Raji (cell line): Measurements from ENCODE around the gene MMP21.

Experiments
- POLR2A ChIP-seq: IDR thresholded peaks from 2 replicates; pipeline ENCODE4 v1.6.1; 2011; ENCODE audit warnings: low read depth, low read length, control low read depth; ENCODE audit not compliant: insufficient read depth

MMP21 gene

DNA sequence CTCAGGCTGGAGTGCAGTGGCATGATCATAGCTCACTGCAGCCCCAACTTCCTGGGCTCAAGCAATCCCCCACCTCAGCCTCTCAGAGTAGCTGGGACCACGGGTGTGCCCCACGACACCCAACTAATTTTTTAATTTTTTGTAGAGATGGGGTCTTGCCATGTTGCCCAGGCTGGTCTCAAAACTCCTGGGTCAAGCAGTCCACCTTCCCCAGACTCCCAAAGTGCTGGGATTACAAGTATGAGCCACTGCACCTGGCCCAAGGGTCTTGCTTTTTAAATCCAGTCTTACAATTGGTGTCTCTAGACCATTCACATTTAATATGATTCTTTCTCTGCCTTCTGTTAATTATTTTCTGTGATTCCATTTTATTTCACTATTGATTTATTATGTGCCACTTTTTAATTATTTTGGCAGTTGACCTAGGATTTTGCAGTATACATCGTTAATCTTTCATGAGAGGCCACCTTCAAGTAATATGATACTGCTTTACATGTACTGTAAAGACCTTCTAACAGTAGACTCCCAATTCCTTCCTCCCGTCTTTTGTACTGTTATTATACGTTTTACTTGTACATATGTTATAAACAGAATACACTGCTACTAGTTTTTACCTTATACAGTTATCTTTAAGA is 18.7 kb downstream of the MMP21 start:
- no peak for TF ChIP-seq POLR2A

DNA sequence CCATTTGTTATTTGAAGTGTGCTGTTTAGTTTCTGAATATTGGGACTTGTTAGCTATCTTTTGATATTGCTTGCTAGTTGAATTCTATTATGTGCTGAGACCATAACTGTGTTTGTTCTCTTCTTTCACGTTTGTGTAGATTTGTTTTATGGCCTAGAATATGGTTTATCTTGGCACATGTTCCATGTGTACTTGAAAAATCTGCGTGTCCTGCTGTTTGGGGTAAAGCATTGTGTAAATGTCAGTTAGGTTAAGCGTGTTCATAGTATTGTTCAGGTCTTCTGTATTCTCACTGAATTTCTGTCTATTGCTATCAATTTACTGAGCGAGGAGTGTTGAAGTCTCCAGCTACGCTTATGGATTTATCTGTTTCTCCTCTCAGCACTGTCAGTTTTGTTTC is 19.4 kb downstream of the MMP21 start:
- no peak for TF ChIP-seq POLR2A

DNA sequence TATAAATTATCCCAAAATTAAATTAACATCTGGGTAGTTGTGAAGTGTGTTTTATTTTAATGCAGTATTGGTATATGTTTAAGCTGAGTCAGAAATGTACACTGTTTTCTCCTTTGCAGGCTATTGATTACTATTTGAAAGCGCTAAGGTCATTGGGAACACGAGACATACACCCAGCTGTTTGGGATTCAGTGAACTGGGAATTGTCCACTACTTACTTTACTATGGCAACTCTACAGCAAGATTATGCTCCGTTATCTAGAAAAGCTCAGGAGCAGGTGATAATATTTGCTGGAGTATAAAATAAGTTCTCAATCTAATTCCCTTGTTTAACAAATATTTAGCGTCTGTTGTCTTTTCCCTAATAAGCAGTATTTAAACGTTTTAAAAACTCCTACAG is 28.2 kb downstream of the MMP21 start:
- no peak for TF ChIP-seq POLR2A

DNA sequence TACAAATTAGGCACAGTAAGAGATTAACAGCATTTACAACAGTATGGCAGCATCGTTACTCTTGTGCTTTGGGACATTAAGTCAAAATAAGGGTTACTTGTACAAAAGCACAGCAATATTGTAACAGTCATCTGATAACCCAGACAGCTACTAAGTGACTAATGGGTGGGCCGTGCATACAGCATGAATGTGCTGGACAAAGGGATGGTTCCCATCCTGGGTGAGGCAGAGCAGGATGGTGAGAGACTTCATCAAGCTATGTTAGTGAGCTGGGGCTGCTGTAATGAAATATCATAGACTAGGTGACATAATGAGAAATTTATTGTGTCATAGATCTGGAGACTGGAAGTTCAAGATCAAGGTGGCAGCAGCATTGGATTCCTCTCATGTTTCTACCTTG is 30.7 kb downstream of the MMP21 start:
- no peak for TF ChIP-seq POLR2A

DNA sequence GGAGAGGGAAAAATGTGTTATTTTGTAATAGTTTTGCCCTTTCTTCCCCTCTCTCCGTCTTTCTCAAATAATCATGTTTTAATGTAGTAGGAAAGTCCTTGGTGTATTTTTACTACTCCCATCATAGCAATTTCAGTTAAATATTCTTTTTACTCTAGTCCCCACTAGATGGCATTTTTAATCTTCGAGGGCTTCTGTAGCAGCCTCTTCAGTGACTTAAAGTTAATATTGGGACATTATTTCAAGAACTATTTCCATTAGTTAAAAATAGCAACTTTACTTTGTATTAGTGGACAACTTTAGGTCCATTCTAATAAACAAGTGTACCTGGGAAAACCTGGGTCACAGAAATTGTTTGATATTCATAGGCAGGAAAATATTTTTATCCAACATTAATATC is 33.2 kb downstream of the MMP21 start:
- no peak for TF ChIP-seq POLR2A

DNA sequence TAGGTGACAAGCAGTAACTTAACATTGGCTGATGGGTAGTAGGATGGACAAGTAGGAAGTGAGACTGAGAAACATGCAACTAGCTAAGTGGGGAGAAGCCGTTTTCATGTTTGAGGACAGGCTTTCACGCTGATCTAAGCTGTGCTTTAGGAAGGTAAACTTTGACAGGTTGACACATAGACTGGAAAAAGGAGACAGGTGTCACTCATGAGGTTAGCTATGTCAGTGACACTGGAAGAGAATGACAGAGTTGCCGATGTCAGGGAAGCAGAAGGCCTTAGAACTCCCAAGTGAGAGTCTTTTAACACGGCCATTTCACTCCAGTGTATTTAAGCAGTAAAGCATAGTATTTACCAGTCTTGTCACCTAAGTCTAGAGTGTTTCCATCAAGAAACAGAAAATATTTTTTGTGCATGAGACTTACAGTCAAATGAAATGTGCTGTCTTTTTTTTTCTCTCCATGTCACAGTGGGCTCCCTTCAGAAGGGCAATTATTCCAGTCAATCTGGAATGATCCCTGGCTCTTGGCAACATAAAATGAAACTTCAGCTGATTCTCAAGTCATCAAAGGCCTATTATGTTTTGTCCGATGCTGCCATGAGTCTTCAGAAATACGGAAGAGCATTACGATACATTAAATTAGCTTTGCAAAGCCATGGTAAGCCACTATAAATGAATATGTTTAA is 35.5 kb downstream of the MMP21 start:
- TF ChIP-seq POLR2A: no peak

DNA sequence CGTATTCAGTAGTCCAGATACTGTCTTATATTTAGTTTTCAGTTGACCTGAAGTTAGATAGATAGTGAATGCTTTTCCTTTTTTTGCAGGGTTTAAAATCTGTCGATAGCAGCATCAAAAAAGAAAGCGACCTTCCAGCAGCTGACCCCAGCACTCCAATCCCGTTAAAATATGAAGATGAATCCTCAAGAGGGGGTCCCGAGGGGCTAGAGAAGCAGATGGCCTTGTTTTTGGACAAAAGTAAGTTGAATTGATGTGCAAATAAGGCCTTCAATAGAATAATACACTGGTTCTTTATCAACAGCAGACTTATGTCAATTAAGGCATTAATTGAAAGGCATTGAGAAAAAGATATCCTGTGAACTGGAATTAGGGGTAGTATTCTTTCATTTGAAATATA is 37.4 kb downstream of the MMP21 start:
- TF ChIP-seq POLR2A: no peak

DNA sequence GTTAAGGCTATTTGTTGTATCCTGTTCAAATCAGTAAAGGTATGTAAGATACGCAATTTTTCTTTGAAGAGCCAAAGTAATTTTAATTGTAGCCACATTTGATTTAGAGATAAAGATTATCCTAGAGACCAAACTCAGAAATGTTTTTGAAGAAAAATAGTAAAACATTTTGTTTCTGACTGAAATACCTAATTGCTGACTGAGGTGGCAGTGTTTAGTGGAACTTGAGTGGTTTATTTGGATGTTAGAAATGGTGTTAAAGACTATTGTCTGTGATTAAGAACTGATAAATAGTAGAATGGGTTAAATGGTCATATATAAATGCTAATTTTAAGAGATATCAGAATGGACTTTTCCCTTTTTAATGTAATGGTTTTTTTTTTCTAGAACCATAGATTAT is 40.8 kb downstream of the MMP21 start:
- no peak for TF ChIP-seq POLR2A

DNA sequence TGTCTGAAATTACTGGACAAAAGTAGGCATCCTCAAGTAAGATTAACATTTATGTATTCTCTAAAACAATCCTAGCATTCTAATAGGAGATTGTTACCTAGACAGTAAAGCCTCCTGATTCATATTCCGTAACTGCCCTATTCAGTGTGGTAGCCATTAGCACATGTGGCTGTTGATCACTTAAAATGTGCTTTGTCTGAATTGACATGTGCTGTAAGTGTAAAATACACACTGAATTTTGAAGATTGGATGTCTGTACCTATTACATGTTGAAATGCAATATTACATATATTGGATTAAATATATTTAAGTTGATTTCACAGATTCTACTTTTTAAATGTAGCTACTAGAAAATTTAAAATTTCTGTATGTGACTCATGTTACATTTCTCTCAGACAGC is 41.5 kb downstream of the MMP21 start:
- no peak for TF ChIP-seq POLR2A

DNA sequence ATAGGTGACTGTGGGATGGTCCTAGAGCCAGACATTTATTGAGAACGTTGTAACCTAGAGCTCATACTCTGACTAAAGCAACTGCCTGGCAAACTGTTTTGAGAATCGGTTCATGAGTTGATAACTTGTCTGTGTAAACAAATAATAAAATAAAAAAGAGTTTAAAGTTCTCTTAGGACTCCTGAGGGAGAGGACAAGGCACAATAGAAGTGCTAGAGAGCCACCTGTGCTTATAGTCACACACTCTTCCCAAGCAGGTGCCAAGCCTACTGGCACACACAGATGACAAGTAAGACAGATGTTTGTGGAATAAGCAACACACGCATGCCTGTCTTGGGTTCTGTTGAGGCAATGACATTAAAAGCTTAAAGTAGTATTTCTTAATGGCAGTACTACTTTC is 48.2 kb downstream of the MMP21 start:
- TF ChIP-seq POLR2A: no peak

DNA sequence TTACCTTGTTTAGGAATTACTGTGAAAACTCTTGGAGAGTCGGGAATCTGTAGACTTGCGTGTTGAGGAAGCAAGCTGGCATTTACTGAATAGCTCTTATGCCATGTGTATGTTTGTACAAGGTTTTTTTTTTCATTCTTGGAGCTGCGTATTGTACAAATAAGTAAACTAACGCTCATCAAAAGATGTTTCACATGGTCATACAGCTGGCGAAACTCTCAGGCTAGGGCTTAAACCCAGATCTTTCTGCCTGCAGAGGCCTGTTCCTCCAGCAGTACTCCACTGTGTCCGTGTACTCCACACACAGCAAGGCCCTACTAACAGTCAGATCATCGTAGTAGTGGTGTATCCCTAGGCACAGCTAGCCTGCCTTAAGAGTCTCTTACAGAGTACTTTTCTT is 48.7 kb downstream of the MMP21 start:
- no peak for TF ChIP-seq POLR2A

DNA sequence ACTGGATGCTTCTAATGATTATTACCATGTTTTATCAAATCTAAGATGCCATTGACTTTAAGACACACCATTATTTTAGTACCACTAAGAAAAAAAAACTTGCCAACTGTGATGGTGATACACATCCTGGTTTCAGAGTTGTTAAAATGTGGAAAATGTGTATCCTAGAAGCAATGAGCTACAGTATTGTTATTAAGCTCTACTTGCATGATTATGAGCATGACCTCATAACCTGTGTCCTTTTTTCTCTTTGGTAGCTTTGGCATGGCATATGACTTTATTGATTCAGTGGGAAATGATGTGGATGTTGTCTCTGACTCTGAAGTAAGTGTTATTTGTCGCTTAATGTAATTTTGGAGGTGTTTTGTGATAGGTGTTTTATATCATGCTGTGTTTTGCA is 52.8 kb downstream of the MMP21 start:
- TF ChIP-seq POLR2A: no peak

DNA sequence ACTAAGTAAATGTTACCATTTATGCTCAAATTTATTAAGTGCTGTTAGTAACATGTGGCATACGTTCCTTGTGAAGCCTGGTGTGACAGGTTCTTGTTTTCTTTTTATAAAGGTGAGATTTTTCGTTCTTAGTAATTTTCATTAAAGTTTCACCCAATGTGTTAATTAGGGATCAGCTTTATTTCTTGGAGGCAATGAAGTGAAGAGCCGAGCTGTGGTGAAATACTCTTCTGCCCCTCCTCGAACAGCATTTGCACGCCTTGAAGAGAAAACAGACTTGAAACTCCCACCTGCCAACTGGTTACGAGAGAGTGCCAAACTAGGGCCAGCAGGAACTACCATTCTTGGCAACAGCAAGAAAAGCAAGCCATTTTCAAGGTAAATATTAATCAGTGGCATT is 54.6 kb downstream of the MMP21 start:
- TF ChIP-seq POLR2A: no peak

DNA sequence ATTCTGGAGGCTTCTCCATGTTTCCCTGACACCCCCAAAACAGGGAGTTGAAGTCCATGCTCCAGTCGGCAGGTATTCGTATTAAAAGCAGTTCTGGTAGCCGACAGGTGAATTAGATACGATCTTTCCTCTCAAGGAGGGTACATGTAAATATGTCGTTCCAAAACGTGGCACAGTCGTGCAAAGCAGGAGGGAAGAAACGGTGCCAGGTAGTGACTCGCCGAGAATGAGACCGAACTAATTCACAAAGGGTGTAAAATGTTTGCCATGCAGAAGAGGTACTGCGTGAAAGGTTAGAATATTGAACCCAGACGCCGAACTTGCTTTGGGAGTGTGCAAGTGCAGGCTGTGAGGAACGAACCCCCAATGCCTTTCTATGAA is 55.6 kb downstream of the MMP21 start:
- TF ChIP-seq POLR2A: no peak

DNA sequence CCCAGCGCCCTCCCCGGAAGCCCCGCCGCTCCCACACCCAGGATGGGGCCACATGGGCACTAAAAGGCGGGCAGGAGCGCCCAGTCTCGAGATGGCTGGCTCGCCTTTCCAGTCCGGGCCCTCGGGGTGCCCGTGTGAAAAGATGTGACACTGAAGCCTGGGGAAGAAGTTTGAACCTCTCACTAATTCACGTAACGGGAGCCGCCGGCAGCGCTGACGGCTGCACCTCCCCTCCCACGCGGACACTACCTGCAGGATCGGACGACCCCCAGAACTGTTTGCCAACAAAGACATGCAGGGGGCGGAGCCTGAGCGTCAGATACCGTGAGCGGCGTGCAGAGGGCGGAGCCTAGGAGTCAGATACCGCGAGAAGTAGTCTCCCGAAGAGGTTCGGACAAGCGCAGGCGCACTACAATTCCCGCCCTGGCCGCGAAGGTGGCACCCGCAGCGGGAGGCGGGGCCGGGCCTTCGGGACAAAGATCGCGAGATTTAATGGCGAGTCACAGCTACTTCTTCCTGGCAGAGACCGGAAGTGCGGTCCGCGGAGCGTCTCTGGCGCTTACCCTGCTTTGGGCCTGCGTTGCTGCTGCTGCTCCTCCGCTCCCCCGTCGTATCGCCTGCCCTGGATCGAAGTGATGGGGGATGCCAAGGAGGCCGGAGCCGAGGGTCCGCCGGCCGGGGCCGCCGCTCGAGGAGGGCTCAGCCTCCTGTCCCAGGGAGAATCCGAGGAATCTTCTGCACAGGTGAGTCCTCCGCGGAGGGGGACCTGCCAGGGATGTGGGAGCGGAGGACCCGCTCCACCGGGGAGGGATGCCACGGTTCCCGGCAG is 56.2 kb downstream of the MMP21 start, which contains the start of gene EDRF1:
TSS of gene EDRF1 (plus strand) at position 537 of the 829 bp plus-strand sequence. CDS start at position 636, 99 bp downstream.
- peak; percentile 96 for TF ChIP-seq POLR2A
